Measurements from ENCODE around the gene PIGW. TPM values are rescaled to one million over a fixed set of nuclear protein-coding genes. Genes with fewer than 3 reads are reported as not detected.

Gene PIGW, protein sequence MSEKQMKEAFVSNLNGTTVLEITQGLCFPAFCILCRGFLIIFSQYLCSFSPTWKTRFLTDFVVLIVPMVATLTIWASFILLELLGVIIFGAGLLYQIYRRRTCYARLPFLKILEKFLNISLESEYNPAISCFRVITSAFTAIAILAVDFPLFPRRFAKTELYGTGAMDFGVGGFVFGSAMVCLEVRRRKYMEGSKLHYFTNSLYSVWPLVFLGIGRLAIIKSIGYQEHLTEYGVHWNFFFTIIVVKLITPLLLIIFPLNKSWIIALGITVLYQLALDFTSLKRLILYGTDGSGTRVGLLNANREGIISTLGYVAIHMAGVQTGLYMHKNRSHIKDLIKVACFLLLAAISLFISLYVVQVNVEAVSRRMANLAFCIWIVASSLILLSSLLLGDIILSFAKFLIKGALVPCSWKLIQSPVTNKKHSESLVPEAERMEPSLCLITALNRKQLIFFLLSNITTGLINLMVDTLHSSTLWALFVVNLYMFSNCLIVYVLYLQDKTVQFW
- 5.5 TPM for total RNA-seq

DNA sequence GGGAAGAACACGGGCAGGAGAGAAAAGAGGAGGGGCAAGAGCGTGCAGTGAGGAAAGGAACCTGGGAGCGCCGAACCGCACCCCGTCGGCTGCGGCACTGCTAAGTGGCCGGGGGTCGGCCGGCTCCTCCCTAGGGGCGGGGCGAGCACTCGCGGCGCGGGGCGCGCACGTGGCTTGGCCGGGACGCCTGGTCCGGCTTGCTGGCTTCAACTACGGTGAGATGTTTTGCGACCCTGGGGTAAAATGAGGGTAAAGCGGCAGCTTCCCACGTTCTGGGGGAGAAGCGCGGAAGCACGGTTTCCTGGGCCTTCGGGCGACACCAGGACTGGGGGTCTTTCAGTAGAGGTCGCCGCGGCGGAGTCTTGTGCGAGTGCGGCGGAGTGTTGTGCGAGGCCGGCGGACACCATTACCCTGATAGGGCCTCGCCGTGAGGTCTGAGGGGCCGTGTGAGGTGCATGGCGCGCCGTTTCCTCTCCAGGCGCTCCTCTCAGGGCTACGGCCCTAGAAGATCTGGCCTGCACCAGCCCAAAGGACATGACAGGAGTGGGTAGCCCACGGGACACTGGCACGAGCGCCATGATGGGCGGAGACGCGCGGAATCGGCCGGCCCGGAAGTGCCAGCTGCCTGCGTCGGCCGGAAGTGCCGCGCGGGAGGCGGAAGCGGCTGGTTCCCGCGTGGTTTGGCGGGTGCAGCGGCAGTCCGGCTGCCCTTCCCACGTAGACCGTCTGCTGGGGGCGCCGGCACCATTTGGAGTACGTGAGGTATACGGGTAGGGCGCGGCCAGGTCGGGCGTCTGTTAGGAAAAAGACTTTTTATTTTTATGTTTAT is at the start of gene PIGW, which contains the start of gene MYO19:
TSS of gene PIGW (plus strand) at position 148 of the 829 bp plus-strand sequence. CDS start 2,115 bp downstream, outside the sequence.
TSS of gene MYO19 (minus strand) at position 29 of the 829 bp plus-strand sequence. CDS start 2,330 bp downstream, outside the sequence.

DNA sequence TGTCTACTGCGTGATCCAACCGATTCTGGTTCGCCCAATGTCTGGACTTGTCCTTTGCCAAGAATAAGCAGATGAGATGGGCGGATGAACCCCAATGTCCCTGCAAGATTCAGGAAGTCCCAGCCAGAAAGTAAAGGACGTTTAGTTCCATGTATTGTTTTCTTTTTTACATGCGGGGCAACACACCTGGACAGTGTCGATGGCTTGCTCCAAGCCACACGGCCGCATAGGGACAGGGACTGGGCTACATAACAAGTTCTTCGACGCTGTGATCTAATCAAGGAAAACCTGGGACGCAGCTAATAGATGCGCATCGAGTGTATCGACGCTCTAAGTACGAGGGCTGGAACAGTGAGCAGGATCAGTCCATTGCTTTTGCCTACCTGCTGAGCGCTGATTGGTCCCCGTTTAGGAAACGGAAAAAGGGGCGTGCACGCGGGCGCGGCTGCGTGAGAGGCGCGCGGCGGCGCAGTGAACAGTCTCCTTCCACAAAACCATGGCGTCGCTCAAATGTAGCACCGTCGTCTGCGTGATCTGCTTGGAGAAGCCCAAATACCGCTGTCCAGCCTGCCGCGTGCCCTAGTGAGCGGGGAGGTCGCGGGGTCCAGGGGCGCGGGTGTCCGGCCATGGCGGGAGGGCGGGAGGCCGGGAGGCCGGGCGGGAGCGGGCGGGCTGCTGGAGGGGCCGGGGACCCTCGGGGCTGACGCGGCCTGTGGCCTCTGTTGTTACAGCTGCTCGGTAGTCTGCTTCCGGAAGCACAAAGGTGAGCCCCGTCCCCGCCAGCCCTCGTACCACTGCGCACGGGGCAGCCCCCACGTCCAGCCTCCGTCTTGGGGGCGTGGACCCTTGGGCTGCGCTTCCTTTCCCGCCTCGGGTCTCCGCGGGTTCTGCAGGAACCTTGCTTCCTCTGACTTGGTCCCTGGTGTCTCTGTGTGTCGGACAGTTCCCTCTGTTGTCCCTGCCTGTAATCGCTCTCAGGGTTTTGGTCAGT is 48.3 kb upstream of the PIGW start, which contains the start of gene ZNHIT3:
TSS of gene ZNHIT3 (plus strand) at position 478 of the 991 bp plus-strand sequence. CDS start at position 497, 19 bp downstream.

DNA sequence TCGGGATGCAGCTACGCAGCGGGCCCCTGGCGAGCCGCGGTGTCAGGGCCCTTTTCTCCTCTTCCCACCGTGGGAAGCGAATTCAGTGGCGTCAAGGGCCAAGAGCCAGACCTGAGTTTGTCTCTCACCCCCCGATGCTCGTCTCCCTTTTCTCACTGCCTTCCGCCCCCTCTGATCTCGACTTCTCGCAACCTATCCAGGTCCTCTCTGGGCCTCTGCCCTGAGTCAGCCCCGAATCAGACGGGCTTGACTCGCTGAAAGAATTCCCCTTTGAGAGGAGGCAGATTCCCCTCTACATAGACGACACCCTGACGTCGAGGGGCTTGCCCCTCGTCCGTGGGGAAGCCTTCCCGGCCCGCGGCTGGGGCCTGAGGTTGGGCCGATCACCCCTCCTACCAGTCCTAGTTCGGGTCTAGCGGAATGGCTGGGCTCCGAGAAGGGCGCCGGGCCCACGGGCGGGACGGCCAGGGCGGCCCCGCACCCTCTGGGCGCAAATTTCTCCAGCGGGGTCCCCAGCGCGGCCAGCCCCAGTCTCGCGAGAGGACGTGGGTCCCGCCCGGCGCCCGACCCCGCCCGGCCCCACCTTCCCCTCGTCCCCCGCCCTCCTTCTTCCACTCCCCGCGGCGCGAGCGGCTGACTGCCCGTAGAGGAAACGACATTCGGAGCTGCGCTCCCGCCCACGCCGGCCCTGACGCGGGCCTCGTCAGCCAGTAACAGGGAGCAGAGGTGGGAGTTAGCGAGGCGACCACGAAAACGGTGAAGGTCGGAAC is 9.7 kb downstream of the PIGW start, which contains the start of gene GGNBP2:
TSS of gene GGNBP2 (plus strand) at position 613 of the 770 bp plus-strand sequence. CDS start 806 bp downstream, outside the sequence.

Small RNA genes within 50 kb of the gene (small RNA-seq; reads per million reads assigned to genes)
- not detected for gene RNA5SP439 (ENCODE audit: low replicate concordance)

Other genes with a start within 250 kb of the PIGW start
- 0.29 TPM for gene TBC1D3G, start 211.1 kb upstream of the PIGW start, total RNA-seq
- not detected for gene TBC1D3H, start 146.6 kb upstream of the PIGW start, total RNA-seq
- 40.2 TPM for gene ZNHIT3, start 48.3 kb upstream of the PIGW start, total RNA-seq
- gene MYO19, start 119 bp upstream of the PIGW start, total RNA-seq: 66.2 TPM
- 71.6 TPM for gene GGNBP2, start 9.9 kb downstream of the PIGW start, total RNA-seq
- 15.2 TPM for gene DHRS11, start 56.9 kb downstream of the PIGW start, total RNA-seq
- 5.6 TPM for gene MRM1, start 66.6 kb downstream of the PIGW start, total RNA-seq